ENCODE data around the gene HSPA13. TPM values are rescaled to one million over a fixed set of nuclear protein-coding genes. Genes with fewer than 3 reads are reported as not detected.

HSPA13 gene
- total RNA-seq = 10 to 100 TPM; 29.5 to 50.2 TPM

GRCh38 chr21:14382835-14383595 is at the start of gene HSPA13:
Gene HSPA13, minus strand, starts transcription at chr21:14383146. Its CDS starts 27 bp downstream, at chr21:14383119.
- DNase-seq (peak; percentile 99), ATAC-seq (peak; percentile 97)
- Mint-ChIP-seq H3K27me3 (no peaks in the 10 kb centered on the region), H3K36me3 (ENCODE audit: low read depth) (peaks cover 17% of the 10 kb centered on the region), H3K4me3 (peak within 1 kb of the TSS; percentile 90), H3K27ac (peak within 1 kb of the TSS; percentile 98), H3K4me1 (peaks cover 29% of the 10 kb centered on the region), H3K9me3 (ENCODE audit: low read depth) (no peaks in the 10 kb centered on the region)
- intact Hi-C loops (cut with DNase I, micrococcal nuclease) = loop anchor here (1.0 to 10.0 kb wide), 13 partner anchors 102 to 1814 kb away; partner anchors contain the start of genes NRIP1 (in 2 of the 2), SAMSN1 (in 2 of the 2) and RBM11 (in 1 of the 2)
- ChIA-PET CTCF (interaction anchor here (0.6 to 1.8 kb wide), 5 partner anchors 10 to 360 kb away, joined by 3 to 6 read pairs (median 3); no protein-coding TSS in a partner anchor), POLR2A (interaction anchor here (0.6 to 1.5 kb wide), 3 partner anchors 70 to 380 kb away, joined by 3 to 9 read pairs (median 4); no protein-coding TSS in a partner anchor)

GRCh38 chr21:14418920-14419319 is 36.0 kb upstream of the HSPA13 start:
- H3K4me1 Mint-ChIP-seq = no peaks in the 10 kb centered on the region
- no peak overlapping the region for H3K27ac Mint-ChIP-seq
- H3K9me3 Mint-ChIP-seq (ENCODE audit: low read depth) = peaks cover 18% of the 10 kb centered on the region
- POLR2A ChIA-PET = no interaction called here
- H3K36me3 Mint-ChIP-seq (ENCODE audit: low read depth) = peaks cover 6% of the 10 kb centered on the region
- DNase-seq (no peak), ATAC-seq (no peak)
- CTCF ChIA-PET = no interaction called here
- intact Hi-C loops (cut with DNase I, micrococcal nuclease) = no loop called here
- H3K27me3 Mint-ChIP-seq = peaks cover 6% of the 10 kb centered on the region
- no peak overlapping the region for H3K4me3 Mint-ChIP-seq

GRCh38 chr21:14414932-14415508 is 32.1 kb upstream of the HSPA13 start:
- POLR2A ChIA-PET = no interaction called here
- Mint-ChIP-seq H3K4me3 (no peak overlapping the region), H3K9me3 (ENCODE audit: low read depth) (peaks cover 12% of the 10 kb centered on the region), H3K27ac (no peak overlapping the region), H3K36me3 (ENCODE audit: low read depth) (peaks cover 6% of the 10 kb centered on the region), H3K27me3 (peaks cover 2% of the 10 kb centered on the region), H3K4me1 (no peaks in the 10 kb centered on the region)
- no peak for DNase-seq
- intact Hi-C loops (cut with DNase I, micrococcal nuclease) = no loop called here
- no peak for ATAC-seq
- CTCF ChIA-PET = interaction anchor here (0.5 kb wide), 1 partner anchor 706 kb away, joined by 3 read pairs; no protein-coding TSS in a partner anchor

- H3K4me3 Mint-ChIP-seq = no peak overlapping the region
- ATAC-seq = no peak
- no peaks in the 10 kb centered on the region for H3K36me3 Mint-ChIP-seq (ENCODE audit: low read depth)
- no peak overlapping the region for H3K27ac Mint-ChIP-seq
- ChIA-PET POLR2A (no interaction called here), CTCF (no interaction called here)
- intact Hi-C loops (cut with DNase I, micrococcal nuclease) = no loop called here
- no peaks in the 10 kb centered on the region for H3K4me1 Mint-ChIP-seq
- no peaks in the 10 kb centered on the region for H3K27me3 Mint-ChIP-seq
- H3K9me3 Mint-ChIP-seq (ENCODE audit: low read depth) = peaks cover 5% of the 10 kb centered on the region
- DNase-seq = no peak
Measured at GRCh38 chr21:14405962-14406361, 23.0 kb upstream of the HSPA13 start.

- intact Hi-C loops (cut with DNase I, micrococcal nuclease) = no loop called here
- Mint-ChIP-seq H3K9me3 (ENCODE audit: low read depth) (peaks cover 5% of the 10 kb centered on the region), H3K4me1 (no peaks in the 10 kb centered on the region), H3K4me3 (no peak overlapping the region), H3K36me3 (ENCODE audit: low read depth) (no peaks in the 10 kb centered on the region), H3K27me3 (no peaks in the 10 kb centered on the region), H3K27ac (no peak overlapping the region)
- DNase-seq = no peak
- ATAC-seq = no peak
- POLR2A ChIA-PET = no interaction called here
- CTCF ChIA-PET = interaction anchor here (1.0 kb wide), 1 partner anchor 13 kb away, joined by 3 read pairs; no protein-coding TSS in a partner anchor
Measured at GRCh38 chr21:14405225-14405624, 22.3 kb upstream of the HSPA13 start.

- Mint-ChIP-seq H3K4me1 (no peaks in the 10 kb centered on the region), H3K4me3 (no peak overlapping the region), H3K27me3 (no peaks in the 10 kb centered on the region), H3K36me3 (ENCODE audit: low read depth) (no peaks in the 10 kb centered on the region), H3K27ac (no peak overlapping the region), H3K9me3 (ENCODE audit: low read depth) (peaks cover 5% of the 10 kb centered on the region)
- ATAC-seq (no peak), DNase-seq (no peak)
- intact Hi-C loops (cut with DNase I, micrococcal nuclease) = loop anchor here (1.0 to 5.0 kb wide), 7 partner anchors 335 to 1189 kb away; no protein-coding TSS in a partner anchor
- ChIA-PET CTCF (interaction anchor here (0.6 to 1.3 kb wide), 4 partner anchors 12 to 1079 kb away, joined by 3 to 4 read pairs (median 3); no protein-coding TSS in a partner anchor), POLR2A (no interaction called here)
Measured at GRCh38 chr21:14403681-14404318, 20.9 kb upstream of the HSPA13 start.

GRCh38 chr21:14401217-14401616 is 18.3 kb upstream of the HSPA13 start:
- DNase-seq = no peak
- CTCF ChIA-PET = interaction anchor here (0.9 to 2.1 kb wide), 3 partner anchors 24 to 337 kb away, joined by 4 to 6 read pairs (median 4); no protein-coding TSS in a partner anchor
- intact Hi-C loops (cut with DNase I, micrococcal nuclease) = loop anchor here (5.0 kb wide), 2 partner anchors 1081 to 1191 kb away; no protein-coding TSS in a partner anchor
- no peaks in the 10 kb centered on the region for H3K36me3 Mint-ChIP-seq (ENCODE audit: low read depth)
- H3K27ac Mint-ChIP-seq = no peak overlapping the region
- POLR2A ChIA-PET = no interaction called here
- no peaks in the 10 kb centered on the region for H3K4me1 Mint-ChIP-seq
- H3K4me3 Mint-ChIP-seq = no peak overlapping the region
- H3K9me3 Mint-ChIP-seq (ENCODE audit: low read depth) = no peaks in the 10 kb centered on the region
- no peaks in the 10 kb centered on the region for H3K27me3 Mint-ChIP-seq
- no peak for ATAC-seq

GRCh38 chr21:14388282-14388681 is 5.3 kb upstream of the HSPA13 start:
- ChIA-PET CTCF (no interaction called here), POLR2A (no interaction called here)
- no peak for DNase-seq
- Mint-ChIP-seq H3K9me3 (ENCODE audit: low read depth) (no peaks in the 10 kb centered on the region), H3K4me1 (peaks cover 6% of the 10 kb centered on the region), H3K27ac (no peak overlapping the region), H3K4me3 (no peak overlapping the region), H3K36me3 (ENCODE audit: low read depth) (no peaks in the 10 kb centered on the region), H3K27me3 (peaks cover 4% of the 10 kb centered on the region)
- intact Hi-C loops (cut with DNase I, micrococcal nuclease) = loop anchor here in 1 of 2 experiments (10.0 kb wide), 1 partner anchor 97 kb away; no protein-coding TSS in a partner anchor
- ATAC-seq = no peak

- intact Hi-C loops (cut with DNase I, micrococcal nuclease) = loop anchor here (5.0 to 10.0 kb wide), 6 partner anchors 100 to 1813 kb away; partner anchors contain the start of gene SAMSN1 (in 2 of the 2)
- CTCF ChIA-PET = no interaction called here
- DNase-seq (no peak), ATAC-seq (no peak)
- Mint-ChIP-seq H3K36me3 (ENCODE audit: low read depth) (peaks cover 12% of the 10 kb centered on the region), H3K4me3 (peak overlapping the region; percentile 90), H3K27ac (peak overlapping the region; percentile 98), H3K4me1 (peaks cover 26% of the 10 kb centered on the region), H3K27me3 (no peaks in the 10 kb centered on the region), H3K9me3 (ENCODE audit: low read depth) (no peaks in the 10 kb centered on the region)
- POLR2A ChIA-PET = interaction anchor here (0.6 kb wide), 1 partner anchor 1159 kb away, joined by 5 read pairs; no protein-coding TSS in a partner anchor
Measured at GRCh38 chr21:14384453-14384852, 1.5 kb upstream of the HSPA13 start.

- ATAC-seq (peak; percentile 12), DNase-seq (peak; percentile 22)
- peak overlapping the region; percentile 98 for H3K27ac Mint-ChIP-seq
- H3K4me1 Mint-ChIP-seq = peaks cover 29% of the 10 kb centered on the region
- no peaks in the 10 kb centered on the region for H3K27me3 Mint-ChIP-seq
- intact Hi-C loops (cut with DNase I, micrococcal nuclease) = loop anchor here (1.0 to 10.0 kb wide), 13 partner anchors 101 to 1814 kb away; partner anchors contain the start of genes NRIP1 (in 2 of the 2), SAMSN1 (in 2 of the 2) and RBM11 (in 1 of the 2)
- H3K36me3 Mint-ChIP-seq (ENCODE audit: low read depth) = peaks cover 15% of the 10 kb centered on the region
- POLR2A ChIA-PET = interaction anchor here (0.6 to 0.7 kb wide), 2 partner anchors 71 to 158 kb away, joined by 3 to 4 read pairs; no protein-coding TSS in a partner anchor
- H3K9me3 Mint-ChIP-seq (ENCODE audit: low read depth) = no peaks in the 10 kb centered on the region
- CTCF ChIA-PET = interaction anchor here (0.6 to 1.8 kb wide), 5 partner anchors 10 to 359 kb away, joined by 3 to 6 read pairs (median 3); no protein-coding TSS in a partner anchor
- peak overlapping the region; percentile 90 for H3K4me3 Mint-ChIP-seq
Measured at GRCh38 chr21:14383596-14384180, 742 bp upstream of the HSPA13 start.
